PFSK-1 (cell line): Measurements from ENCODE around the gene EGR1.

Experiments
- FOXP2 ChIP-seq: optimal IDR thresholded peaks from 2 replicates; pipeline ENCODE3; 2011; ENCODE audit warnings: borderline replicate concordance, control low read depth, inconsistent platforms; ENCODE audit not compliant: insufficient read depth; ENCODE audit errors: extremely low read length, extremely low read depth
- POLR2AphosphoS5 ChIP-seq: IDR thresholded peaks from 2 replicates; pipeline ENCODE4 v1.6.1; 2012; ENCODE audit warnings: low read depth, mild to moderate bottlenecking, control low read depth, low read length, moderate library complexity
- REST ChIP-seq, 2 experiments: IDR thresholded peaks; 2 replicates each; pipeline versions ENCODE4 v1.6.1 to v1.8.0; 2011 to 2012; ENCODE audit warnings: low read depth in 2 of 2, low read length in 2 of 2, control low read depth in 1 of 2, inconsistent platforms in 1 of 2, mild to moderate bottlenecking in 1 of 2, moderate library complexity in 1 of 2; ENCODE audit not compliant: insufficient read depth in 1 of 2
- SIN3A ChIP-seq: IDR thresholded peaks from 2 replicates; pipeline ENCODE4 v1.6.1; 2012; ENCODE audit warnings: mild to moderate bottlenecking, low read length, moderate library complexity, borderline replicate concordance; ENCODE audit not compliant: insufficient read depth
- TAF1 ChIP-seq: IDR thresholded peaks from 2 replicates; pipeline ENCODE4 v1.6.1; 2012; ENCODE audit warnings: low read length, control low read depth, borderline replicate concordance; ENCODE audit not compliant: insufficient read depth

Gene EGR1

DNA sequence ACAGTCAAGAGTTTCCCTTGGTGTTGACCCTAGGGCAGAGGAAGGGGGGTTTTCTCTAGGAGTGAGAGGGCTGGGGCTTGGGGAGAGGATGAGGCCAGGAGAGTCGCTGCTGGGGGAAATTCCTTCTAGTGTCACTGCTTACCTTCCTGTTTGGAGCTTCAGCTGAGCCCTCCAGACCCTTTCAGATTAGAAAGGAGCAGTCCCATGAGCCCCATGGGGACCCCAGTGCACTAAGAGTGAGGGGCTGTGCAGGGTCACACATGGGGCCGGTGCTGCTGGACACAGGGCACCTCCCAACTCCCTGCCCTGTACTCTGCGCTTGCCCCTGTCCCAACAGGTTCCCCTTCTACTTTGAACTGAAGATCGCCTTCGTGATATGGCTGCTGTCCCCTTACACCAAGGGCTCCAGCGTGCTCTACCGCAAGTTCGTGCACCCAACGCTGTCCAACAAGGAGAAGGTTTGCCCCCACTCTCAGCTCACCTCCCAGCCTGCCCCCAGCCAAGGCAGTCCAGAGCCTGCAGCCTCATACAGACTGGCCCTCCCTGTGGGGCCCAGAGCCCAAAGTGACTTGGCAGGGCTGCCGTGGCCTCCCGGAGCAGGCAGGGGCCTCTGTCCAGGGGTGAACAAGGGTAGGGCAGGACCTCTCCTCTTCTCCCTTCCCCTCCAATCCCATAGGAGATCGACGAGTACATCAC lies 21.1 kb upstream of the EGR1 start:
- TF ChIP-seq REST (IDR thresholded peaks at IDR 0.05; ENCODE audit: insufficient read depth in 1 of 2, low read depth in 2 of 2, low read length in 2 of 2) = no peak
- TF ChIP-seq FOXP2 = no peak

DNA sequence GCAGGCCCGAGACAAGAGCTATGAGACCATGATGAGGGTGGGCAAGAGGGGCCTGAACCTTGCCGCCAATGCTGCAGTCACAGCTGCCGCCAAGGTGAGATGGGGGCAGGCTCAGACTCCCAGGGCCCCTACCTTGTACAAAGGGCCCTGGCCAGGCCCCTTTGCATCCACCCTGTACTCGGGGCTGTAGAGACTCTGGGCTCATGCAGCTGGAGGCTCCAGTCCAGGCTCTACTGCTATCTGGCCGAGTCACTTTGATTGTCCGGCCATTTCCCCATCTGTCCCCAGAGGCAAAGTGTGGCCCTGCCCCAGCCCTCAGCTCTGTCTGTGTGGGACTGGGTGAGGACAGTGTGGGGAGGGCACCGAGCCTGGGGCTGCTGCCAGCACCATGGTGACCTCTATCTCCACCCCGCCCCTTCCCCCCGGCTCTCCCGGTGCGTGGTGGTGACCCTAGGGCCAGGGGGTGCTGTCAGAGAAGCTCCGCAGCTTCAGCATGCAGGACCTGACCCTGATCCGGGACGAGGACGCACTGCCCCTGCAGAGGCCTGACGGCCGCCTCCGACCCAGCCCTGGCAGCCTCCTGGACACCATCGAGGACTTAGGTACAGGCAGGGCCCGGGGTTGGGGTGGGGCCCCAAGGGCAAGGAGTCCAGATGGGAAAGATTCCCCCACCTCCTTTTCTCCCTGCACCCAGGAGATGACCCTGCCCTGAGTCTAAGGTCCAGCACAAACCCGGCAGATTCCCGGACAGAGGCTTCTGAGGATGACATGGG lies 20.3 kb upstream of the EGR1 start:
- TF ChIP-seq FOXP2 = no peak
- no peak for TF ChIP-seq POLR2AphosphoS5
- TF ChIP-seq TAF1 = no peak
- no peak for TF ChIP-seq SIN3A
- no peak for TF ChIP-seq REST (IDR thresholded peaks at IDR 0.05; ENCODE audit: insufficient read depth in 1 of 2, low read depth in 2 of 2, low read length in 2 of 2)

GRCh38 chr5:138445547-138446271 lies 19.6 kb upstream of the EGR1 start:
- TF ChIP-seq POLR2AphosphoS5 = no peak
- TF ChIP-seq REST (IDR thresholded peaks at IDR 0.05; ENCODE audit: insufficient read depth in 1 of 2, low read depth in 2 of 2, low read length in 2 of 2) = no peak
- no peak for TF ChIP-seq FOXP2
- no peak for TF ChIP-seq SIN3A
- TF ChIP-seq TAF1 = no peak

GRCh38 chr5:138448070-138448469 lies 17.2 kb upstream of the EGR1 start:
- TF ChIP-seq TAF1 (no peak), SIN3A (no peak), POLR2AphosphoS5 (no peak), FOXP2 (no peak), REST (IDR thresholded peaks at IDR 0.05; ENCODE audit: insufficient read depth in 1 of 2, low read depth in 2 of 2, low read length in 2 of 2) (no peak)
